Measurements from ENCODE around the gene TRMU. TPM values are rescaled to one million over a fixed set of nuclear protein-coding genes. Genes with fewer than 3 reads are reported as not detected.
"Not testable (repeated sequence)": the region's sequence is repeated elsewhere in the genome, so short reads cannot be mapped to it uniquely, and the experiment has no call there.

The TRMU gene
- total and polyA plus RNA-seq, 2 of the 4 experiments (the other 2 are of a cell fraction) = 19.0 to 36.4 TPM

DNA sequence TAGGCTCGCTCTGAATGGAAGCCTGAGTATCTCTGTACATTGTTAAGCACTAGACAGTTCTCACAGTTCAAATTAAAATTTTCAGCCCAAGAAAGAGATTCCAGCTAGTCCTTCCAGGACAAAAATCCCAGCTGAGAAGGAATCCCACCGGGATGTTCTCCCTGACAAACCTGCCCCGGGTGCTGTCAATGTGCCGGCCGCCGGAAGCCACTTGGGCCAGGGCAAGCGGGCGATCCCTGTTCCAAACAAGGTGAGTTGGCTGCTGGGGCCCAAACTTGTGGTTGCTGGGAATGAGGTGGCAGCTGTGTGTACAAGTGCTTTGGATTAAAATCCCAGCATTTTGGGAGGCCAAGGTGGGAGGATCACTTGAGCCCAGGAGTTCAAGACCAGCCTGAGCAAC, 23.5 kb upstream of the TRMU start:
- peaks cover 1% of the 10 kb centered on the region for H3K36me3 ChIP-seq (ENCODE audit: control insufficient read depth, insufficient read depth, low read length)
- DNase-seq (no peak), ATAC-seq (ENCODE audit: low read depth) (no peak)
- no peak overlapping the region for H2BK20ac ChIP-seq (ENCODE audit: low read depth, low read length)
- WGBS, 2 experiments (ENCODE audit: extremely low coverage in 2 of 2, insufficient read length in 1 of 2) = 97% methylated on average over 7 of the region's 8 CpGs; no CpG with 5 or more reads in 1 of the 2 experiments
- H3K56ac ChIP-seq (ENCODE audit: extremely low read depth, insufficient read depth, low read length) = no peak overlapping the region
- ChIA-PET POLR2A (ENCODE audit: unreplicated experiment) (interaction anchor here (0.6 kb wide), 1 partner anchor 189 kb away, joined by 5 read pairs; no protein-coding TSS in a partner anchor), CTCF (interaction anchor here (0.7 kb wide), 1 partner anchor 194 kb away, joined by 5 read pairs; no protein-coding TSS in a partner anchor)
- no peak overlapping the region for H2AK9ac ChIP-seq (replicated peaks; ENCODE audit: low read depth, low read length, poor library complexity)
- H3K9me1 ChIP-seq (ENCODE audit: insufficient read depth, low read length) = no peaks in the 10 kb centered on the region
- H3K9me3 ChIP-seq (ENCODE audit: control insufficient read depth, insufficient read depth, low read length) = no peaks in the 10 kb centered on the region
- H3K4me3 ChIP-seq (ENCODE audit: insufficient read depth, low read depth, low read length) = no peak overlapping the region
- no peak overlapping the region for H4K91ac ChIP-seq (ENCODE audit: insufficient read depth, low read depth, low read length)
- no peaks in the 10 kb centered on the region for H3K4me1 ChIP-seq (ENCODE audit: control insufficient read depth, insufficient read depth, low read length)
- H3K4me2 ChIP-seq (ENCODE audit: low read depth, low read length) = no peak overlapping the region
- no peak overlapping the region for H3K23ac ChIP-seq (ENCODE audit: low read depth, low read length)
- H2BK5ac ChIP-seq (ENCODE audit: low read depth, low read length, poor library complexity, severe bottlenecking) = no peak overlapping the region
- no peak overlapping the region for H3K4ac ChIP-seq (ENCODE audit: low read depth, low read length)
- H2BK15ac ChIP-seq (ENCODE audit: low read depth, low read length) = no peak overlapping the region
- H3K9ac ChIP-seq (ENCODE audit: low read depth, low read length) = no peak overlapping the region
- no peak for TF ChIP-seq MXI1 (IDR thresholded peaks at IDR 0.05; ENCODE audit: borderline replicate concordance, low read depth, low read length)
- TF ChIP-seq BHLHE40 (IDR thresholded peaks at IDR 0.05; ENCODE audit: low read depth, low read length) = no peak
- no peak overlapping the region for H4K8ac ChIP-seq (ENCODE audit: low read depth in 2 of 2, low read length in 2 of 2)
- in situ Hi-C loops (cut with MboI; ENCODE audit: low sequenced_read_pairs) (loop anchor here (5.0 kb wide), 1 partner anchor 325 kb away; no protein-coding TSS in a partner anchor), intact Hi-C loops (cut with micrococcal nuclease) (no loop called here), dilution Hi-C loops (cut with HindIII; ENCODE audit: low sequenced_read_pairs, unreplicated experiment) (no loop called here)
- no peak overlapping the region for H3K18ac ChIP-seq (ENCODE audit: low read depth, low read length)
- H3K79me1 ChIP-seq (ENCODE audit: low read depth in 1 of 2, low read length in 2 of 2) = peaks cover 28 to 32% of the 10 kb centered on the region in 2 experiments
- H3K14ac ChIP-seq (replicated peaks; ENCODE audit: low read depth, low read length) = no peak overlapping the region
- no peak overlapping the region for H2BK120ac ChIP-seq (ENCODE audit: low read depth, low read length)
- H2AFZ ChIP-seq (replicated peaks; ENCODE audit: low read length, poor library complexity) = no peak overlapping the region
- no peak overlapping the region for H4K5ac ChIP-seq (ENCODE audit: low read depth, low read length)
- BruUV-seq (replicated peaks) = no TSS peak
- H3K27ac ChIP-seq (ENCODE audit: insufficient read depth, low read length) = no peak overlapping the region
- H3K27me3 ChIP-seq (ENCODE audit: control insufficient read depth, insufficient read depth, low read length) = no peaks in the 10 kb centered on the region
- H4K20me1 ChIP-seq (ENCODE audit: insufficient read depth, low read length) = no peaks in the 10 kb centered on the region
- H2AK5ac ChIP-seq (ENCODE audit: low read depth, low read length) = no peak overlapping the region

DNA sequence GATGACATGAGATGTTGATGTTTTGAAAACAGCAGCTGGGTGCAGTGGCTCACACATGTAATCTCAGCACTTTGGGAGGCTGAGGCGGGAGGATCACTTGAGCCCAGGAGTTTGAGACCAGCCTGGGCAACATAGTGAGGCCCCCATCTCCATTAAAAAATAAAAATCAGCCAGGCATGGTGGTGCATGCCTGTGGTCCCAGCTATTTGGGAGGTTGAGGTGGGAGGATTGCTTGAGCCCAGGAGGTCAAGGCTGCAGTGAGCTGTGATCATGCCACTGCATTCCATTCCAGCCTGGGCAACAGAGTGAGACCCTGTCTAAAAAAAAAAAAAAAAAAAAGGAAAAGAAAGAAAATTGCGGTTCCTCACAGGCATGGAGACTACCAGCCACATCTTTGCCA, 22.7 kb upstream of the TRMU start:
- H2BK20ac ChIP-seq (ENCODE audit: low read depth, low read length); BruUV-seq (replicated peaks); H3K9ac ChIP-seq (ENCODE audit: low read depth, low read length); H3K36me3 ChIP-seq (ENCODE audit: control insufficient read depth, insufficient read depth, low read length); H2AK9ac ChIP-seq (replicated peaks; ENCODE audit: low read depth, low read length, poor library complexity); H2BK5ac ChIP-seq (ENCODE audit: low read depth, low read length, poor library complexity, severe bottlenecking); H3K4ac ChIP-seq (ENCODE audit: low read depth, low read length); H3K9me1 ChIP-seq (ENCODE audit: insufficient read depth, low read length); H4K91ac ChIP-seq (ENCODE audit: insufficient read depth, low read depth, low read length); H2BK15ac ChIP-seq (ENCODE audit: low read depth, low read length); dilution Hi-C loops (cut with HindIII; ENCODE audit: low sequenced_read_pairs, unreplicated experiment); H3K4me2 ChIP-seq (ENCODE audit: low read depth, low read length); H3K27me3 ChIP-seq (ENCODE audit: control insufficient read depth, insufficient read depth, low read length); ATAC-seq (ENCODE audit: low read depth); intact Hi-C loops (cut with micrococcal nuclease); H3K27ac ChIP-seq (ENCODE audit: insufficient read depth, low read length); H4K8ac ChIP-seq (ENCODE audit: low read depth in 2 of 2, low read length in 2 of 2); H3K9me3 ChIP-seq (ENCODE audit: control insufficient read depth, insufficient read depth, low read length); POLR2A ChIA-PET (ENCODE audit: unreplicated experiment); H2AFZ ChIP-seq (replicated peaks; ENCODE audit: low read length, poor library complexity); H3K18ac ChIP-seq (ENCODE audit: low read depth, low read length); H3K4me1 ChIP-seq (ENCODE audit: control insufficient read depth, insufficient read depth, low read length); H2AK5ac ChIP-seq (ENCODE audit: low read depth, low read length); H3K56ac ChIP-seq (ENCODE audit: extremely low read depth, insufficient read depth, low read length); H3K14ac ChIP-seq (replicated peaks; ENCODE audit: low read depth, low read length); H3K23ac ChIP-seq (ENCODE audit: low read depth, low read length); H3K4me3 ChIP-seq (ENCODE audit: insufficient read depth, low read depth, low read length); H4K5ac ChIP-seq (ENCODE audit: low read depth, low read length); DNase-seq; H2BK120ac ChIP-seq (ENCODE audit: low read depth, low read length); H4K20me1 ChIP-seq (ENCODE audit: insufficient read depth, low read length): not testable (repeated sequence)
- no CpG with 5 or more reads among the region's 2 CpGs for WGBS, 2 experiments (ENCODE audit: extremely low coverage in 2 of 2, insufficient read length in 1 of 2)
- H3K79me1 ChIP-seq (ENCODE audit: low read depth in 1 of 2, low read length in 2 of 2) = peaks cover 30 to 35% of the 10 kb centered on the region in 2 experiments
- in situ Hi-C loops (cut with MboI; ENCODE audit: low sequenced_read_pairs) = loop anchor here (5.0 kb wide), 1 partner anchor 326 kb away; no protein-coding TSS in a partner anchor
- CTCF ChIA-PET = interaction anchor here (0.6 to 1.2 kb wide), 3 partner anchors 9 to 307 kb away, joined by 3 read pairs; no protein-coding TSS in a partner anchor
